Brain microvascular endothelial cell (primary cell): Measurements from ENCODE around the gene PROB1.
A peak's percentile ranks its signal among the peaks of the same experiment; 100 is the strongest.

Source experiments
- DNase-seq: peaks from one replicate; pipeline ENCODE4 v3.0.0-alpha.2; 2020
- H3K27ac ChIP-seq: fragments of 250-450 bp; sonication (Bioruptor Pico); 2 replicates; pipeline ENCODE4 v1.5.1; 2020; ENCODE audit warnings: mild to moderate bottlenecking, moderate library complexity
- H3K27me3 ChIP-seq: fragments of 250-450 bp; sonication (Bioruptor Pico); replicated peaks from 2 replicates; pipeline ENCODE4 v1.5.1; 2020; ENCODE audit warnings: mild to moderate bottlenecking
- H3K36me3 ChIP-seq: fragments of 250-450 bp; sonication (Bioruptor Pico); replicated peaks from 2 replicates; pipeline ENCODE4 v1.5.1; 2020; ENCODE audit warnings: mild to moderate bottlenecking
- H3K4me3 ChIP-seq: 2 replicates; pipeline ENCODE4 v1.5.1; 2011; ENCODE audit warnings: low read depth, mild to moderate bottlenecking, control low read depth, low read length, moderate library complexity
- in situ Hi-C: cut with HindIII; loops from 2 replicates; pipeline ENCODE4 v1.10.0; 2017; ENCODE audit warnings: low sequenced_read_pairs, low pct_ligation_motif_present
- TF ChIP-seq, protein P1 (sequence below): IDR thresholded peaks from 2 replicates; pipeline ENCODE4 v1.5.1; 2011; ENCODE audit warnings: low read depth, mild to moderate bottlenecking, moderate library complexity, low read length, control low read depth, inconsistent platforms; ENCODE audit errors: missing control alignments

The PROB1 gene

DNA sequence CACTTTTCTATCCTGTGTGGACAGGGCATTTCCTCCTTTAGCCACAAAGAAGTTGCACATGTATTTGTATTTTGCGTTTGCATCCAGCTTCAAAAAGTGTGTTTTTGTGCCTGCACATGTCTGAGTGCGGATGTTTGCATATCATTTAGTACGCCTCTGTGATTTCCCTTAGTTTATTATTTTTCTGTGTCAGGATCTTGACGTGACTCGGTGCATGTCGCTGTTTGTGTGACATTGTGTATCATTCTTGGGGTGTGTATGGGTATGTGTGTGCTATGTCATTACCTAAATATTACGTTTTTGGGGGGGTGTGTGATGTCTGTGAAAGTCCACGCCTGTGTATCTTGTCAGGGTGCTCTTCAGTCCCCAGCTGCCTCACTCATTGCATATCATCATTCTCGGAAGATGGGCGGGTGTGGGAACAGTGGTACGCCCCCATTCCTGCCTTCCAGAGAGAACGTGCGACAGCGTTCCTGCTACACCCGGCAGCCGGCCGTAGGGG is 53.7 kb downstream of the PROB1 start:
- in situ Hi-C loops: no loop called here
- no peaks in the 10 kb centered on the region for H3K27me3 ChIP-seq
- peaks cover 2% of the 10 kb centered on the region for H3K36me3 ChIP-seq
- H3K27ac ChIP-seq: no peak overlapping the region
- H3K4me3 ChIP-seq: peak overlapping the region; percentile 99
- TF ChIP-seq, protein P1, sequence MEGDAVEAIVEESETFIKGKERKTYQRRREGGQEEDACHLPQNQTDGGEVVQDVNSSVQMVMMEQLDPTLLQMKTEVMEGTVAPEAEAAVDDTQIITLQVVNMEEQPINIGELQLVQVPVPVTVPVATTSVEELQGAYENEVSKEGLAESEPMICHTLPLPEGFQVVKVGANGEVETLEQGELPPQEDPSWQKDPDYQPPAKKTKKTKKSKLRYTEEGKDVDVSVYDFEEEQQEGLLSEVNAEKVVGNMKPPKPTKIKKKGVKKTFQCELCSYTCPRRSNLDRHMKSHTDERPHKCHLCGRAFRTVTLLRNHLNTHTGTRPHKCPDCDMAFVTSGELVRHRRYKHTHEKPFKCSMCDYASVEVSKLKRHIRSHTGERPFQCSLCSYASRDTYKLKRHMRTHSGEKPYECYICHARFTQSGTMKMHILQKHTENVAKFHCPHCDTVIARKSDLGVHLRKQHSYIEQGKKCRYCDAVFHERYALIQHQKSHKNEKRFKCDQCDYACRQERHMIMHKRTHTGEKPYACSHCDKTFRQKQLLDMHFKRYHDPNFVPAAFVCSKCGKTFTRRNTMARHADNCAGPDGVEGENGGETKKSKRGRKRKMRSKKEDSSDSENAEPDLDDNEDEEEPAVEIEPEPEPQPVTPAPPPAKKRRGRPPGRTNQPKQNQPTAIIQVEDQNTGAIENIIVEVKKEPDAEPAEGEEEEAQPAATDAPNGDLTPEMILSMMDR: no peak
- DNase-seq: no peak
